ENCODE results near the gene CHD9.

GRCh38 chr16:53121661-53122060 lies 66.9 kb downstream of the CHD9 start:
- no peak for TF ChIP-seq POLR2AphosphoS5 (IDR thresholded peaks at IDR 0.05; ENCODE audit: low read depth, low read length)
- TF ChIP-seq SIN3A (IDR thresholded peaks at IDR 0.05; ENCODE audit: borderline replicate concordance, insufficient read depth, low read length): no peak

Measured in PFSK-1 (cell line).